Thyroid gland (tissue), 4 donors: Measurements from ENCODE around the gene SLC12A5.

Experiments
- POLR2A ChIP-seq, 2 donors: fragments of 450-650 bp; IDR thresholded peaks; one replicate each; pipeline ENCODE4 v1.6.1; 2017; ENCODE audit warnings: antibody characterized with exemption in 2 of 2, mild to moderate bottlenecking in 2 of 2, moderate library complexity in 1 of 2
- TF ChIP-seq, protein P1 (sequence below), 6 experiments: fragments of 200-600 bp in 3 of 6; fragments of 450-650 bp in 3 of 6; sonication (generic) in 3 of 6; IDR thresholded peaks; one replicate each; pipeline ENCODE4 v1.5.1; 2016 to 2019; ENCODE audit warnings: antibody characterized with exemption in 6 of 6, mild to moderate bottlenecking in 2 of 6, inconsistent platforms in 1 of 6, moderate library complexity in 1 of 6

- TF ChIP-seq, protein P1, sequence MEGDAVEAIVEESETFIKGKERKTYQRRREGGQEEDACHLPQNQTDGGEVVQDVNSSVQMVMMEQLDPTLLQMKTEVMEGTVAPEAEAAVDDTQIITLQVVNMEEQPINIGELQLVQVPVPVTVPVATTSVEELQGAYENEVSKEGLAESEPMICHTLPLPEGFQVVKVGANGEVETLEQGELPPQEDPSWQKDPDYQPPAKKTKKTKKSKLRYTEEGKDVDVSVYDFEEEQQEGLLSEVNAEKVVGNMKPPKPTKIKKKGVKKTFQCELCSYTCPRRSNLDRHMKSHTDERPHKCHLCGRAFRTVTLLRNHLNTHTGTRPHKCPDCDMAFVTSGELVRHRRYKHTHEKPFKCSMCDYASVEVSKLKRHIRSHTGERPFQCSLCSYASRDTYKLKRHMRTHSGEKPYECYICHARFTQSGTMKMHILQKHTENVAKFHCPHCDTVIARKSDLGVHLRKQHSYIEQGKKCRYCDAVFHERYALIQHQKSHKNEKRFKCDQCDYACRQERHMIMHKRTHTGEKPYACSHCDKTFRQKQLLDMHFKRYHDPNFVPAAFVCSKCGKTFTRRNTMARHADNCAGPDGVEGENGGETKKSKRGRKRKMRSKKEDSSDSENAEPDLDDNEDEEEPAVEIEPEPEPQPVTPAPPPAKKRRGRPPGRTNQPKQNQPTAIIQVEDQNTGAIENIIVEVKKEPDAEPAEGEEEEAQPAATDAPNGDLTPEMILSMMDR (IDR thresholded peaks at IDR 0.05) = no peak
- no peak for TF ChIP-seq POLR2A (IDR thresholded peaks at IDR 0.05)
Measured at GRCh38 chr20:45994761-45995493, 34.1 kb upstream of the SLC12A5 start.
